C4-2B (cell line): Measurements from ENCODE around the gene PRDM1.

Experiments
- CTCF ChIP-seq: fragments of 450-650 bp; conservative IDR thresholded peaks from 2 replicates; pipeline ENCODE4 v1.5.1; 2017; ENCODE audit warnings: mild to moderate bottlenecking
- ZFX ChIP-seq: fragments of 450-650 bp; IDR thresholded peaks from 2 replicates; pipeline ENCODE4 v1.6.1; 2017

GRCh38 chr6:106124437-106125430 is 38.6 kb downstream of the PRDM1 start:
- no peak for TF ChIP-seq CTCF
- TF ChIP-seq ZFX, result no peak
